IPS-15b (cell line): ENCODE measurements around the gene TRAF3.

Source experiments
- H3K27me3 ChIP-seq: one replicate; pipeline ENCODE4 v1.6.1; 2013; ENCODE audit warnings: low read length; ENCODE audit not compliant: control insufficient read depth, insufficient read depth
- H3K36me3 ChIP-seq: one replicate; pipeline ENCODE4 v1.6.1; 2013; ENCODE audit warnings: low read length; ENCODE audit not compliant: control insufficient read depth, insufficient read depth
- H3K4me1 ChIP-seq: one replicate; pipeline ENCODE4 v1.6.1; 2013; ENCODE audit warnings: mild to moderate bottlenecking, low read length; ENCODE audit not compliant: control insufficient read depth, insufficient read depth
- H3K4me3 ChIP-seq: one replicate; pipeline ENCODE4 v1.5.1; 2013; ENCODE audit warnings: low read depth, low read length
- H3K9ac ChIP-seq: one replicate; pipeline ENCODE4 v1.6.1; 2013; ENCODE audit warnings: low read depth, mild to moderate bottlenecking, low read length
- H3K9me3 ChIP-seq: one replicate; pipeline ENCODE4 v1.6.1; 2013; ENCODE audit warnings: mild to moderate bottlenecking, low read length; ENCODE audit not compliant: control insufficient read depth, insufficient read depth

The TRAF3 gene

GRCh38 chr14:102772781-102773570 is 4.3 kb upstream of the TRAF3 start:
- H3K27me3 ChIP-seq, result no peaks in the 10 kb centered on the region
- peaks cover 2% of the 10 kb centered on the region for H3K4me1 ChIP-seq
- no peaks in the 10 kb centered on the region for H3K9me3 ChIP-seq
- no peaks in the 10 kb centered on the region for H3K36me3 ChIP-seq
- no peak overlapping the region for H3K4me3 ChIP-seq
- H3K9ac ChIP-seq, result no peak overlapping the region

- Histone ChIP-seq H3K27me3 (peaks cover 8% of the 10 kb centered on the region), H3K9me3 (no peaks in the 10 kb centered on the region), H3K36me3 (no peaks in the 10 kb centered on the region), H3K9ac (no peak overlapping the region), H3K4me3 (no peak overlapping the region), H3K4me1 (peaks cover 12% of the 10 kb centered on the region)
Observed at GRCh38 chr14:102774391-102775153, 2.7 kb upstream of the TRAF3 start.

DNA sequence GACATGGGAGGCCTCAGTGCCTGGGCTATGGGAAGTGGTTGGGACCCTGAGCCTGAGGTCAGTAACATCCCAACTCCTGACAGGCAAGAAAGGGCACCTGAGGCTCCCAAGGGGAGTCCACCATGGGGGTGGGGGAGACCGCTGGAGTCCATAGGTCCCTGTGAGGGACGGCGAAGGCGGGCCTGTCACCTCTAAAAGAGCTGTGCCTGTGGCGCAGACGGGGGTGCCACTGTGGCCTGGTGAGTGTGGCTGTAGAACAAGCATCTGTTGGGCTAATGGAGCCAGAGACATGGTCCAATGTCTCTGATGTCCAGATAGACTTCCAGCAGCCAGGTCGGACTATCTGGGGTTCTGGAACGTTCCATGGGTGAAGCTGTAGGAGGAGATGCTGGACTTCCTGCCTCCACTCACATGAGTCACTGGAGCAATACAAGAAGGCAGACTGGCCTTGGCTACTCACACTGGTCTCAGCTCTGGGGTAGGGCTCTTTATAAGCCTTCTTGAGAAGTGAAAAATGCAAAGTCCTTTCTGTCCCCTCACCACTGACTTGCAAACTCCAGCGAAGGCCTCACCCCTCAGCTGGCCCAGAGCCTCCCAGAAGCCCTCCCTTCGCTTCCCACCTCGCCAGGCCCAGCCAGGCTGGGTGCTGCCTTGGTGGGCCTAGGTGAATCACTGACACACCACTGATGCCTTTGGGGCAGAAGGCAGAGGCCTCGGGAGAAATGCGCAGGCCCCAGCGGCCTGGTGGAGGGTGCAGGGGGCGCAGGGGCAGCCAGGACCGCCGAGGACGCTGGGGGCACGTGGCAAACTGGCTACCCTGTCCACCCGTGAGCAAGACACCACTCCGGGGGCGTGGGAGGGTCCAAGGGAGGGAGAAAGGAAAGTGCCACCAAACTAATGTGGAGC is 1.1 kb upstream of the TRAF3 start:
- Histone ChIP-seq H3K9me3 (no peaks in the 10 kb centered on the region), H3K27me3 (peaks cover 8% of the 10 kb centered on the region), H3K9ac (no peak overlapping the region), H3K4me3 (peak overlapping the region; percentile 35), H3K36me3 (no peaks in the 10 kb centered on the region), H3K4me1 (peaks cover 15% of the 10 kb centered on the region)

DNA sequence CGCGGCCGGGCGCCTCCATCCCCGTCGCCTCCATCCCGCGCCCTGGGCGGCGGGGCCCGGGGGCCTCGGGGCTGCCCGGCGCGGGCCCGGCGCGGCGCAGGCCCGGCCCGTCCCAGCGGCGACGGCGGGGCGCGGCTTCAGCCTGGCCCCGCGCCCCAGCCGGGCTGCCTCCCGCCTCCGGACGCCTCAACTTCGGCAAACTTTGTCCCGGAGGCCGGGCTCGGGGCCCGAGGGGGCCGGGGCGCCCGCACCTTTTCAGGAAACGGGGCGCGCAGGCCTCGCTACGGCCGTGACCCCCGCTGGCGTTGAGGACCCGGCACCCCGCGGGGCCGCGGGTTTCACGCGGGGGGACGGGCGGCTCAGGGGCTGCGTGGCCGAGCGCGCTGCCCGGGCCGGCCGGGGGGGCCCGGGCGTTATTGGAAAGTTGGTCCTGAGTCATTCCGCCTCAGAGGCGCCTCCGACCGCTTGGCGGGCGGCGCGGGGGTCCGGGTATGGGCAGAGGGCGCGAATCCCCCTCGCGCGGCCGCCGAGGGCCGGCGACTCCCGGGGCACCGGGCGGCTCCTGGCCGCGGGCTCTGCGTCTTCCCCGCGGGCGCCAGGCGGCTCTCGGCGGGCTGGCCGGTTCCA is 575 bp downstream of the TRAF3 start:
- H3K27me3 ChIP-seq, result peaks cover 8% of the 10 kb centered on the region
- peaks cover 15% of the 10 kb centered on the region for H3K4me1 ChIP-seq
- H3K36me3 ChIP-seq, result no peaks in the 10 kb centered on the region
- no peak overlapping the region for H3K9ac ChIP-seq
- no peaks in the 10 kb centered on the region for H3K9me3 ChIP-seq
- H3K4me3 ChIP-seq, result peak overlapping the region; percentile 72

GRCh38 chr14:102778338-102779083 is 1.3 kb downstream of the TRAF3 start:
- Histone ChIP-seq H3K4me1 (peaks cover 15% of the 10 kb centered on the region), H3K9ac (peak overlapping the region; percentile 32), H3K27me3 (peaks cover 8% of the 10 kb centered on the region), H3K36me3 (no peaks in the 10 kb centered on the region), H3K9me3 (no peaks in the 10 kb centered on the region), H3K4me3 (peak overlapping the region; percentile 72)

DNA sequence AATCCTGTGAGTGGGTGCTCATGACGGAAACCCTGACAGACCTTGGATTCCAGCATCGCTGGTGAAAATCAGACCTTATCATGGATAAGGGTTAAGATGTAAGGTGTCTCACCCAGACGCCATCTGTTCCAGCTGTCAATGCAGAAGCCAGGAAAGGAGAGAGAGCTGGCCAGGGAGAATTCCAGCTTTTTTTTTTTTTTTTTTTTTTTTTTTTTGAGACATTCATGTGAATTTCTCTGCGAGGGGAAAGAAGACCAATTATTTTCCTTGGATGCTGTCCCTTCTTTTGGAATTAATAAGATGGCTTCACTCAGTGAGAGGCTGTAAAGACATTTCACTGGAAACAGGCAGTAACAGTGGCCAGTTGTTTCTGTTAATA is 1.8 kb downstream of the TRAF3 start:
- H3K9me3 ChIP-seq, result no peaks in the 10 kb centered on the region
- peaks cover 15% of the 10 kb centered on the region for H3K4me1 ChIP-seq
- peaks cover 8% of the 10 kb centered on the region for H3K27me3 ChIP-seq
- peak overlapping the region; percentile 72 for H3K4me3 ChIP-seq
- H3K36me3 ChIP-seq, result no peaks in the 10 kb centered on the region
- no peak overlapping the region for H3K9ac ChIP-seq

GRCh38 chr14:102779574-102780315 is 2.5 kb downstream of the TRAF3 start:
- Histone ChIP-seq H3K27me3 (peaks cover 8% of the 10 kb centered on the region), H3K4me3 (no peak overlapping the region), H3K4me1 (peaks cover 13% of the 10 kb centered on the region), H3K36me3 (no peaks in the 10 kb centered on the region), H3K9me3 (no peaks in the 10 kb centered on the region), H3K9ac (no peak overlapping the region)

DNA sequence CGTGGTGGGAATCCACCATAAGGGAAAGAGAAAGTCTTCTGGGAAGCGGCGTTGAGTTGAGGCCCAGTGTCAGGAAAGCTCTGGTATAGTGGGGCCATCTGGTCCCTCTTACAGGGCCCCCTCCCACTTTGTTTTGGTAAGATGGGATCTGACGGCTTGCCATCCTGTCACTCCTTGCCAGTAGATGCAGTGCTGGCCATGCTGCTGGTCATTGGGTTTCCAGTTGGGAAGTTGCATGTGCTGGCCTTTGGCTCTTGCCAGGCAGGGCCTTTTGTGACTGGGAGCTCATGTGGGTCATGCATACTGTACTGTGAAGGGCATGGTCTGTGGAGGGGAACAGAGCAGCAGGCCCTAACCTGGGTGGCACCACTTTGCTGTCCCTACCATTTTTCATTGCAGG is 3.8 kb downstream of the TRAF3 start:
- no peak overlapping the region for H3K4me3 ChIP-seq
- H3K9me3 ChIP-seq, result no peaks in the 10 kb centered on the region
- H3K27me3 ChIP-seq, result peaks cover 8% of the 10 kb centered on the region
- H3K9ac ChIP-seq, result no peak overlapping the region
- H3K4me1 ChIP-seq, result peaks cover 21% of the 10 kb centered on the region
- H3K36me3 ChIP-seq, result no peaks in the 10 kb centered on the region

DNA sequence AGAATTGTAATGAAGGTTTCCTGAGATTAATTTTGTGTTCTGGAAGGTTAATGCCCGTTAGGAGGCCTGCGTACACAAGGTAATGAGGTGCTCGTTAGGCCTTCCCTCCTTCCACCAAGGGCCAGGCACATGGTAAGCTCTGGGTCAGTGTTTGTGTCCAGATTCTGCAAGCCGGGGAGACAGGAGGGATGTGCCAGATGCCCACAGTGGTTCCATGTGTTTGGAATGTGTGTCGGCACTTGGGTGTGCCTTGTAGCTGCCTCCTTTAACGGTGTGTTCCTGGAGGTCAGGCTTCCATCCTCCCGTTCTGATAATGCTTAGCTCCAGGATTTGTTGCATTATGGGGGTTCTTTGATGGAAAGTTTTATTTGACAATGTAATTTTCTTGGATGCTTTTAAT is 5.7 kb downstream of the TRAF3 start:
- Histone ChIP-seq H3K27me3 (peaks cover 8% of the 10 kb centered on the region), H3K9ac (no peak overlapping the region), H3K4me1 (peaks cover 21% of the 10 kb centered on the region), H3K36me3 (no peaks in the 10 kb centered on the region), H3K9me3 (no peaks in the 10 kb centered on the region), H3K4me3 (no peak overlapping the region)

DNA sequence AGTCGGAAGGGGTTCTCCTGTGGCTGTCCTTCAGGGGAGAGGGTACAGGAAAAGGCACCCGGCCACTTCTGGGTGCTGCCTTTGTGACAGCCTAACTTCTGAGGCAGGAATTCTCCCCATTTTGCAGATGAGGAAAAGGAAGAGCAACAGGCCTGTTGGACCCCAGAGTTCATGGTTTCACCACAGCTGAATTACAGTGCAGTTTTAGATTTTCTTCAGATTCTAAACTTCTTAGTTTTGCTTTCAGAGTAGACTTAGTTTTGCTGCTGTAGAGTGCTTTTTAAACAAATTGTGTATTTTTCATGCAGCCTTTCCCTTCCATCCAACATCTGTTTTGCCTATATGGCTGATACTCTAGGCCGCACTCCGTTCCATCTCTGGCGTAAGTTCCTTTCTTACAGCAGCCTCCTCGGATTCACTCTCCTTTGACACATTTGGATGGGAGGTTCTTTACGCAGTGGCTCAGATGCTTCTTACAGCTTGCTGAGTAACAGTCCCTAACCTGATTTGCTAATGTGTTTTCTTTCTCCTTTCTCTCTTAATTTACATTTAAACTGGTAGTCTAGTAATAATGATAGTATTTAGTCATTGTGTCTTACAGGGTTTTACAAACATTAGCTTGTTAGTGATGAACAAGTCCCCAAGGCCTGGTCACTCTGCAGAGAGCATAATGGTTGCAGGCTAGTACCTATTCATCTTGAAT is 7.8 kb downstream of the TRAF3 start:
- Histone ChIP-seq H3K9ac (no peak overlapping the region), H3K9me3 (no peaks in the 10 kb centered on the region), H3K4me1 (peaks cover 7% of the 10 kb centered on the region), H3K4me3 (no peak overlapping the region), H3K36me3 (no peaks in the 10 kb centered on the region), H3K27me3 (no peaks in the 10 kb centered on the region)
